HepG2 (cell line): ENCODE results near the gene FGD3. TPM values are rescaled to one million over a fixed set of nuclear protein-coding genes. Genes with fewer than 3 reads are reported as not detected.

ENCODE experiments used
- ATAC-seq: fragments of 200-7000 bp; cut with Tn5 transposase; 3 replicates; pipeline ENCODE4 v1.9.1; 2020; ENCODE audit warnings: mild to moderate bottlenecking, moderate library complexity
- BruUV-seq: library from RNA; stranded (reverse); fragments of 400-500 nt; replicated peaks from 2 replicates; lab custom pipeline; 2021; lab: Mats Ljungman, UMichigan
- CTCF ChIA-PET: fragments of 300-600 bp; formaldehyde crosslinking; extraction: SDS; loops from one replicate; lab custom pipeline; 2021; ENCODE audit warnings: low total read pairs, inconsistent platforms, low intra/inter-chr PET ratio; lab: Yijun Ruan, JAX
- POLR2A ChIA-PET: fragments of 350-600 bp; sonication (Branson Sonifier 250); formaldehyde crosslinking; loops from one replicate; lab custom pipeline; 2020; ENCODE audit warnings: antibody characterized with exemption, inconsistent platforms; lab: Yijun Ruan, JAX
- DNase-seq: peaks from one replicate; pipeline ENCODE4 v3.0.0-alpha.2; 2015; ENCODE audit warnings: low spot score
- FAIRE-seq: peaks from 3 replicates; lab custom pipeline; 2011; peaks lifted over from hg19 to GRCh38; lab: Jason Lieb, UNC
- H2AFZ ChIP-seq: one replicate; pipeline ENCODE4 v1.6.1; 2011; ENCODE audit warnings: low read length, inconsistent platforms
- H3K27ac ChIP-seq: fragments of 300-600 bp; 3 replicates; pipeline ENCODE4 v1.8.0; 2011; ENCODE audit warnings: mixed run types, mild to moderate bottlenecking, mixed read lengths, low read length, inconsistent platforms; ENCODE audit not compliant: insufficient read depth; ENCODE audit errors: extremely low read length
- H3K27me3 ChIP-seq, 2 experiments: fragments of 200-600 bp in 1 of 2; 2 replicates in 1 of 2; 3 replicates in 1 of 2; pipeline versions ENCODE4 v1.6.0 to v1.8.0; 2011; ENCODE audit warnings: low read length in 2 of 2, mild to moderate bottlenecking in 2 of 2, moderate library complexity in 2 of 2, inconsistent platforms in 1 of 2; ENCODE audit not compliant: insufficient read depth in 2 of 2, control insufficient read depth in 1 of 2
- H3K36me3 ChIP-seq, 2 experiments: fragments of 200-600 bp in 1 of 2; replicated peaks in 1 of 2; 2 replicates in 1 of 2; 3 replicates in 1 of 2; pipeline versions ENCODE4 v1.5.1 to v1.8.0; 2011; ENCODE audit warnings: low read length in 2 of 2, inconsistent platforms in 1 of 2; ENCODE audit not compliant: insufficient read depth in 2 of 2, control insufficient read depth in 1 of 2
- H3K4me1 ChIP-seq: 2 replicates; pipeline ENCODE4 v1.5.1; 2012; ENCODE audit warnings: low read length, inconsistent platforms; ENCODE audit not compliant: insufficient read depth
- H3K4me2 ChIP-seq: 2 replicates; pipeline ENCODE4 v1.6.0; 2011; ENCODE audit warnings: low read depth, low read length, inconsistent platforms
- H3K4me3 ChIP-seq, 3 experiments: fragments of 200-600 bp in 1 of 3; sonication (generic), shearing (Covaris generic) in 1 of 3; replicated peaks in 1 of 3; 2 replicates each; pipeline ENCODE4 v1.5.1; 2011 to 2016; ENCODE audit warnings: low read length in 3 of 3, inconsistent platforms in 2 of 3, low read depth in 2 of 3, mild to moderate bottlenecking in 2 of 3, control low read depth in 1 of 3, mixed read lengths in 1 of 3; ENCODE audit not compliant: insufficient read depth in 1 of 3
- H3K79me2 ChIP-seq: one replicate; pipeline ENCODE4 v1.6.1; 2011; ENCODE audit warnings: low read length, inconsistent platforms; ENCODE audit not compliant: insufficient read depth
- H3K9ac ChIP-seq: 2 replicates; pipeline ENCODE4 v1.6.0; 2011; ENCODE audit warnings: mild to moderate bottlenecking, low read depth, low read length, inconsistent platforms; ENCODE audit not compliant: insufficient read depth
- H3K9me3 ChIP-seq: 2 replicates; pipeline ENCODE4 v1.5.1; 2012; ENCODE audit warnings: mild to moderate bottlenecking, low read length
- H4K20me1 ChIP-seq: 2 replicates; pipeline ENCODE4 v1.6.0; 2011; ENCODE audit warnings: inconsistent platforms, mild to moderate bottlenecking, low read length, moderate library complexity; ENCODE audit not compliant: insufficient read depth
- ARID5B ChIP-seq: IDR thresholded peaks from 2 replicates; pipeline ENCODE4 v1.4.0; 2020; ENCODE audit warnings: mild to moderate bottlenecking, missing genetic modification reagents
- EED ChIP-seq: sonication (generic); formaldehyde crosslinking; IDR thresholded peaks from 2 replicates; pipeline ENCODE4 v1.5.0; 2020; ENCODE audit warnings: mild to moderate bottlenecking, missing genetic modification reagents
- GATA4 ChIP-seq: sonication (generic); IDR thresholded peaks from 2 replicates; pipeline ENCODE4 v1.6.1; 2016; ENCODE audit warnings: antibody characterized with exemption, low read depth, borderline replicate concordance
- HES4 ChIP-seq: sonication (generic); formaldehyde crosslinking; IDR thresholded peaks from 2 replicates; pipeline ENCODE4 v1.9.0; 2021; ENCODE audit warnings: mild to moderate bottlenecking, missing genetic modification reagents, borderline replicate concordance
- KDM5A ChIP-seq: fragments of 200-600 bp; sonication (generic); IDR thresholded peaks from 2 replicates; pipeline ENCODE4 v1.7.0; 2018; ENCODE audit warnings: antibody characterized with exemption, mild to moderate bottlenecking, low read length, borderline replicate concordance
- MTA3 ChIP-seq: sonication (generic); formaldehyde crosslinking; IDR thresholded peaks from 2 replicates; pipeline ENCODE4 v1.4.0; 2020; ENCODE audit warnings: missing genetic modification reagents
- MYC ChIP-seq: sonication (generic); formaldehyde crosslinking; IDR thresholded peaks from 2 replicates; pipeline ENCODE4 v1.9.0; 2021; ENCODE audit warnings: missing genetic modification reagents, borderline replicate concordance
- NR2C2 ChIP-seq: sonication (generic); formaldehyde crosslinking; IDR thresholded peaks from 2 replicates; pipeline ENCODE4 v1.4.0; 2020; ENCODE audit warnings: missing genetic modification reagents, mild to moderate bottlenecking, moderate library complexity, borderline replicate concordance
- PRPF4 ChIP-seq: fragments of 200-400 bp; formaldehyde crosslinking; IDR thresholded peaks from 2 replicates; pipeline ENCODE4 v1.6.1; 2016; ENCODE audit warnings: low read length, low read depth; ENCODE audit not compliant: poor library complexity, severe bottlenecking
- TEF ChIP-seq: sonication (generic); formaldehyde crosslinking; IDR thresholded peaks from 2 replicates; pipeline ENCODE4 v1.5.0; 2020; ENCODE audit warnings: missing genetic modification reagents
- ZFP62 ChIP-seq: sonication (generic); formaldehyde crosslinking; IDR thresholded peaks from 2 replicates; pipeline ENCODE4 v1.4.0; 2020; ENCODE audit warnings: missing genetic modification reagents
- ZMAT3 ChIP-seq: sonication (generic); formaldehyde crosslinking; conservative IDR thresholded peaks from 2 replicates; pipeline ENCODE4 v1.7.0; 2021; ENCODE audit warnings: missing genetic modification reagents
- ZNF207 ChIP-seq: fragments of 450-650 bp; IDR thresholded peaks from 2 replicates; pipeline ENCODE4 v1.6.1; 2016; ENCODE audit warnings: antibody characterized with exemption, borderline replicate concordance
- ZNF674 ChIP-seq: sonication (generic); formaldehyde crosslinking; IDR thresholded peaks from 2 replicates; pipeline ENCODE4 v1.5.0; 2020; ENCODE audit warnings: low read depth, mild to moderate bottlenecking, missing genetic modification reagents
- ZNF703 ChIP-seq: sonication (generic); formaldehyde crosslinking; IDR thresholded peaks from 2 replicates; pipeline ENCODE4 v1.5.1; 2020; ENCODE audit warnings: missing genetic modification reagents, mild to moderate bottlenecking, moderate library complexity, borderline replicate concordance
- ZNF761 ChIP-seq: sonication (generic); formaldehyde crosslinking; conservative IDR thresholded peaks from 2 replicates; pipeline ENCODE4 v1.4.0; 2020; ENCODE audit warnings: mild to moderate bottlenecking, missing genetic modification reagents
- WGBS: methylation state at CpG from one replicate; pipeline ENCODE4 v1.1.6; 2017; ENCODE audit warnings: low lambda C conversion rate; 5-methylcytosine and 5-hydroxymethylcytosine counted together
- in situ Hi-C: cut with HindIII; loops from 2 replicates; pipeline ENCODE4 v1.10.0; 2017; ENCODE audit warnings: low pct_unique_long_range_greater_than_20kb; ENCODE audit not compliant: extremely low pct_ligation_motif_present
- intact Hi-C: fragments of 100-400 bp; cut with micrococcal nuclease; formaldehyde crosslinking; loops from one replicate; pipeline ENCODE4 v1.10.0; 2022; ENCODE audit not compliant: unreplicated experiment
- polyA plus RNA-seq, 8 experiments: library from polyadenylated mRNA; depleted of rRNA in 3 of 8; stranded (reverse) in 7 of 8; unstranded in 1 of 8; fragments of >200 nt; fragmentation: Illumina TruSeq in 4 of 8; extraction: Trizol in 4 of 8; gene quantifications; 2 replicates each; pipeline versions ENCODE4 v1.2.1 to v1.2.3, GENCODE V29; 2011 to 2016; ENCODE audit warnings: low read depth in 4 of 8, missing spikeins in 1 of 8, mixed read lengths in 1 of 8; ENCODE audit not compliant: insufficient read depth in 1 of 8
- total RNA-seq, 5 experiments: library from RNA; depleted of rRNA; stranded (reverse); fragments of >200 nt; fragmentation: Illumina TruSeq; extraction: Trizol; gene quantifications; 2 replicates each; pipeline ENCODE4 v1.2.3, GENCODE V29; 2016; ENCODE audit warnings: low read depth in 1 of 5
- TF ChIP-seq, protein P1 (sequence below): sonication (generic); formaldehyde crosslinking; IDR thresholded peaks from 2 replicates; pipeline ENCODE4 v1.5.1; 2020; ENCODE audit warnings: missing genetic modification reagents, mild to moderate bottlenecking, borderline replicate concordance

The FGD3 gene
- total and polyA plus RNA-seq, 2 of the 13 experiments (the other 11 are each of a cell fraction or from before 2014, with no cell fraction given): 0.53 to 1.1 TPM

GRCh38 chr9:93081931-93082330 is 134.6 kb downstream of the FGD3 start:
- no peak overlapping the region for H2AFZ ChIP-seq
- H4K20me1 ChIP-seq: no peaks in the 10 kb centered on the region
- intact Hi-C loops (no loop called here), in situ Hi-C loops (no loop called here)
- peaks cover 7% of the 10 kb centered on the region for H3K4me1 ChIP-seq
- ATAC-seq (no peak), DNase-seq (no peak), FAIRE-seq (no peak)
- ChIA-PET POLR2A (interaction anchor here (0.7 kb wide), 1 partner anchor 21 kb away, joined by 3 read pairs; no protein-coding TSS in a partner anchor), CTCF (no interaction called here)
- H3K79me2 ChIP-seq: no peaks in the 10 kb centered on the region
- no peak overlapping the region for H3K9ac ChIP-seq
- BruUV-seq: no TSS peak
- 62% methylated on average over 3 of the region's 3 CpGs for WGBS
- no peaks in the 10 kb centered on the region for H3K36me3 ChIP-seq
- H3K27me3 ChIP-seq: no peaks in the 10 kb centered on the region; a peak in 1 of 5 replicates
- no peak overlapping the region for H3K4me2 ChIP-seq
- H3K27ac ChIP-seq: no peak overlapping the region
- no peaks in the 10 kb centered on the region for H3K9me3 ChIP-seq
- H3K4me3 ChIP-seq: no peak overlapping the region
- TF ChIP-seq, protein P1, sequence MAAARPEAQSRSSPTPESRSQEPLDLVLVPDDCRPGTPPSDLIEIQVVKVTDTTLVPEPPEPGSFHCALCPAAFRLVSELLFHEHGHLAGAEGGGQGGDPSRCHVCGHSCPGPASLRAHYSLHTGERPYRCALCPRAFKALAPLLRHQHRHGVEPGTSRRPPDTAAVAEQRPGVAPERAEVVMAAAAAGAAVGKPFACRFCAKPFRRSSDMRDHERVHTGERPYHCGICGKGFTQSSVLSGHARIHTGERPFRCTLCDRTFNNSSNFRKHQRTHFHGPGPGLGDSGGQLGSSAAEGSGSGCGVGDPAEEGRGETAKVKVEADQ (CRISPR knock-in tag): no peak
- TF ChIP-seq NR2C2: no peak
- no peak for TF ChIP-seq GATA4
- no peak for TF ChIP-seq PRPF4
- TF ChIP-seq ZNF703 (CRISPR knock-in tag): no peak
- no peak for TF ChIP-seq KDM5A
- no peak for TF ChIP-seq ZFP62 (CRISPR knock-in tag)
- no peak for TF ChIP-seq HES4
- no peak for TF ChIP-seq ZNF674 (CRISPR knock-in tag)
- TF ChIP-seq ZMAT3: no peak
- TF ChIP-seq TEF (CRISPR knock-in tag): no peak
- no peak for TF ChIP-seq ARID5B (CRISPR knock-in tag)
- no peak for TF ChIP-seq MYC (CRISPR knock-in tag)
- no peak for TF ChIP-seq ZNF207
- no peak for TF ChIP-seq ZNF761
- no peak for TF ChIP-seq MTA3
- no peak for TF ChIP-seq EED (CRISPR knock-in tag)
